Duodenal mucosa (tissue), 2 donors: ENCODE measurements around the gene C16orf87.
"Not testable (repeated sequence)": the region's sequence is repeated elsewhere in the genome, so short reads cannot be mapped to it uniquely, and the experiment has no call there.

Experiments
- H3K27ac ChIP-seq: one replicate; pipeline ENCODE4 v1.7.0; 2013; ENCODE audit warnings: low read depth, low read length
- H3K27me3 ChIP-seq, 2 donors: one replicate each; pipeline ENCODE4 v1.7.0; 2013; ENCODE audit warnings: low read length in 2 of 2, control low read depth in 1 of 2; ENCODE audit not compliant: insufficient read depth in 2 of 2, control insufficient read depth in 1 of 2
- H3K36me3 ChIP-seq, 2 donors: one replicate each; pipeline ENCODE4 v1.7.0; 2013; ENCODE audit warnings: low read length in 2 of 2, control low read depth in 1 of 2; ENCODE audit not compliant: insufficient read depth in 2 of 2, control insufficient read depth in 1 of 2
- H3K4me1 ChIP-seq, 2 donors: one replicate each; pipeline ENCODE4 v1.7.0; 2013; ENCODE audit warnings: low read length in 2 of 2, control low read depth in 1 of 2; ENCODE audit not compliant: insufficient read depth in 2 of 2, control insufficient read depth in 1 of 2
- H3K4me3 ChIP-seq, 2 donors: one replicate each; pipeline ENCODE4 v1.7.0; 2013; ENCODE audit warnings: low read length in 2 of 2, low read depth in 1 of 2
- H3K9ac ChIP-seq, 2 donors: one replicate each; pipeline ENCODE4 v1.7.0; 2013; ENCODE audit warnings: low read length in 2 of 2, low read depth in 1 of 2
- H3K9me3 ChIP-seq, 2 donors: one replicate each; pipeline ENCODE4 v1.7.0; 2013; ENCODE audit warnings: low read length in 2 of 2, control low read depth in 1 of 2; ENCODE audit not compliant: control insufficient read depth in 1 of 2

The C16orf87 gene

GRCh38 chr16:46785076-46785845, 45.7 kb downstream of the C16orf87 start:
- no peak overlapping the region for H3K27ac ChIP-seq
- H3K4me1 ChIP-seq, result peaks cover 3 to 5% of the 10 kb centered on the region in 2 donors

GRCh38 chr16:46784569-46784968, 46.4 kb downstream of the C16orf87 start:
- not testable (repeated sequence) for H3K9ac ChIP-seq, H3K4me1 ChIP-seq, H3K27ac ChIP-seq, H3K4me3 ChIP-seq, H3K36me3 ChIP-seq, H3K9me3 ChIP-seq, H3K27me3 ChIP-seq

More at GRCh38 chr16:46785076-46785845, 45.7 kb downstream of the C16orf87 start:
- peaks cover 0 to 2% of the 10 kb centered on the region in 2 donors for H3K9me3 ChIP-seq
- no peak overlapping the region for H3K9ac ChIP-seq
- no peaks in the 10 kb centered on the region for H3K36me3 ChIP-seq
- H3K27me3 ChIP-seq, result no peaks in the 10 kb centered on the region
- H3K4me3 ChIP-seq, result no peak overlapping the region

GRCh38 chr16:46783800-46784199, 47.2 kb downstream of the C16orf87 start:
- Histone ChIP-seq H3K9ac (no peak overlapping the region), H3K36me3 (no peaks in the 10 kb centered on the region), H3K9me3 (peaks cover 0 to 2% of the 10 kb centered on the region in 2 donors), H3K27ac (no peak overlapping the region), H3K4me1 (no peaks in the 10 kb centered on the region), H3K27me3 (no peaks in the 10 kb centered on the region), H3K4me3 (no peak overlapping the region)

GRCh38 chr16:46782320-46782719, 48.7 kb downstream of the C16orf87 start:
- Histone ChIP-seq H3K27ac (no peak overlapping the region), H3K9ac (no peak overlapping the region), H3K9me3 (peaks cover 0 to 2% of the 10 kb centered on the region in 2 donors), H3K4me3 (no peak overlapping the region), H3K27me3 (no peaks in the 10 kb centered on the region), H3K36me3 (no peaks in the 10 kb centered on the region), H3K4me1 (no peaks in the 10 kb centered on the region)

GRCh38 chr16:46777804-46778203, 53.2 kb downstream of the C16orf87 start:
- H3K4me1 ChIP-seq, result no peaks in the 10 kb centered on the region
- no peak overlapping the region for H3K9ac ChIP-seq
- no peaks in the 10 kb centered on the region for H3K9me3 ChIP-seq
- no peaks in the 10 kb centered on the region for H3K27me3 ChIP-seq
- no peak overlapping the region for H3K27ac ChIP-seq
- H3K4me3 ChIP-seq, result no peak overlapping the region
- H3K36me3 ChIP-seq, result no peaks in the 10 kb centered on the region

GRCh38 chr16:46775214-46775613, 55.8 kb downstream of the C16orf87 start:
- Histone ChIP-seq H3K4me1 (no peaks in the 10 kb centered on the region), H3K9me3 (no peaks in the 10 kb centered on the region), H3K27me3 (no peaks in the 10 kb centered on the region), H3K9ac (no peak overlapping the region), H3K36me3 (no peaks in the 10 kb centered on the region), H3K27ac (no peak overlapping the region), H3K4me3 (no peak overlapping the region)

DNA sequence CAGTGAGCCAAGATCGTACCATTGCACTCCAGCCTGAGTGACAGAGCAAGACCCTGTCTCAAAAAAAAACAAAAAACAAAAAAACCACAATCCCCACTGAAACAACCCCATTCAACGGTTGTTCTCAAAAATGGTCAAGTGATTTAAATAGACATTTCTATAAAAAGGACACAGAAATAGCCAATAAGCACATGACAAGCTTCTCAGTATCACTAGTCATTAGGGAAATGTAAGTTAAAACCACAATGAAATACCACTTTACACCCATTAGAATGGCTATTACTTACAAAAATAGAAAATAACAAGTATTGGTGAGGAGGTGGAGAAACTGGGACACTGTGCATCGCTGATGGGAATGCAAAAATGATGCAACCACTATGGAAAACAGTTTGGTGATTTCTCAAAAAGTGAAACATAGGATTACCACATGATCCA, 56.2 kb downstream of the C16orf87 start:
- Histone ChIP-seq H3K9me3 (no peaks in the 10 kb centered on the region), H3K9ac (no peak overlapping the region), H3K27ac (no peak overlapping the region), H3K4me1 (no peaks in the 10 kb centered on the region), H3K4me3 (no peak overlapping the region), H3K36me3 (no peaks in the 10 kb centered on the region), H3K27me3 (no peaks in the 10 kb centered on the region)

DNA sequence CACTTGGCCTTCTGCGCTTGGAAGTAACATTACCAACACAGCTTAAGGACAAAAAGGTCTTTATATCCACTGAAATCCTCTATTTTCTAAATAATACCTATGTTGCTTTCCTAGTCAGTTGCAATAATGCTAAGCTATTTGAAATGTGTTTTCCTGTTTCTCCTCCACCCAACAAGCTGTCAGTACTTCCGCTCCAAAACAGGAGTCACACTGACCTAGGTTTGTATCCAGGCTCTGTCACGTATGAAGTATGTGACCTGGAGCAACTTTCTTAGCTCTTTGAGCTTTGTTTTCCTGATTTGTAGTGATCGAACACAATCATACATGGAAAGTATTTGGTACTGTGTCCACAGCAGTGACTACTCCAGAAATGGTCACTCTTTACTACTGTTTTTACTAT, 58.5 kb downstream of the C16orf87 start:
- Histone ChIP-seq H3K27me3 (no peaks in the 10 kb centered on the region), H3K9me3 (no peaks in the 10 kb centered on the region), H3K4me3 (no peak overlapping the region), H3K9ac (no peak overlapping the region), H3K4me1 (no peaks in the 10 kb centered on the region), H3K36me3 (no peaks in the 10 kb centered on the region), H3K27ac (no peak overlapping the region)

DNA sequence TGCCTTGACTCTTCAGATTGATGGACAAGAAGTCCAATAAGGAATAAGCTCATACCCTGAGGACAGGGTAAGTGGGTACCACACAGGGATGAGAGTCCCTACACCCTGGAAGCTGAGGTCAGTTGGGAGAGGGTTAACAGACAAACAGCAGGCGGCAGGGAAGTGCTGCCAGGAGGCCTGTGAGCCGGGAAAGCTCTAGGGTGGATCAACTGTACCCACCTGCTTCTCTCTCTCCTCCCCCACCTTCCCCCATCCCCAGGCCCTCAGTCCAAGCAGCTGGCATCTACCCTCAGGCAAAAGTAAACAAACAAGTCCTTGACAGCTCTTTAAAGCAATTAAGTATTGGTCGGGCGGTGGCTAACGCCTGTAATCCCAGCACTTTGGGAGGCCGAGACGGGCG, 62.2 kb downstream of the C16orf87 start:
- Histone ChIP-seq H3K4me1 (no peaks in the 10 kb centered on the region), H3K27me3 (no peaks in the 10 kb centered on the region), H3K27ac (no peak overlapping the region), H3K4me3 (no peak overlapping the region), H3K36me3 (no peaks in the 10 kb centered on the region), H3K9ac (no peak overlapping the region), H3K9me3 (no peaks in the 10 kb centered on the region)

DNA sequence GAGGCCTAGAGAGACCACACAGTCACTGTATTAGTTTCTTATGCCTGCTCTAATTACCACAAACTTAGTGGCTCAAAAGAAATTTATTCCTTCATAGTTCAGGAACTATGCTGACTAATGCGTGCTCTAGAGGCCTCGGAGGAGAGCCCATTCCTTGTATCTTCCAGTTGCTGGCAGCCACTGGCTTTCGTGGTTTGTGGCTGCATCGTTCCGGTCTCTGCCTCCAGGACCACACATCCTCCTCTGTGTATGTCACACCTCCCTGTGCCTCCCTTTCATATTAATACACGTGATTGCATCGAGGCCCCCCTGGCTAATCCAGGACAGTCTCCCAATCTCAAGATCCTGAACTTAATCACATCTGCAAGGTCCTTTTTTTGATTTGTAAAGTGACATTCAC, 65.9 kb downstream of the C16orf87 start:
- Histone ChIP-seq H3K36me3 (no peaks in the 10 kb centered on the region), H3K4me1 (no peaks in the 10 kb centered on the region), H3K27me3 (no peaks in the 10 kb centered on the region), H3K9ac (no peak overlapping the region), H3K4me3 (no peak overlapping the region), H3K27ac (no peak overlapping the region), H3K9me3 (no peaks in the 10 kb centered on the region)
